Hepatocyte (in vitro differentiated cells): Measurements from ENCODE around the gene KCNQ4.

Experiments
- EZH2 ChIP-seq: fragments of 200-600 bp; sonication (generic); IDR thresholded peaks from 2 replicates; pipeline ENCODE4 v1.6.1; 2016; ENCODE audit warnings: antibody characterized with exemption, mild to moderate bottlenecking, borderline replicate concordance
- EZH2phosphoT487 ChIP-seq: fragments of 200-600 bp; sonication (generic); IDR thresholded peaks from one replicate; pipeline ENCODE4 v1.6.1; 2018; ENCODE audit warnings: antibody characterized with exemption, mild to moderate bottlenecking, low read depth, moderate library complexity; ENCODE audit not compliant: unreplicated experiment, severe bottlenecking
- TF ChIP-seq, protein P1 (sequence below): fragments of 200-600 bp; sonication (generic); IDR thresholded peaks from 2 replicates; pipeline ENCODE4 v1.5.1; 2016; ENCODE audit warnings: antibody characterized with exemption, mild to moderate bottlenecking; ENCODE audit not compliant: poor library complexity

DNA sequence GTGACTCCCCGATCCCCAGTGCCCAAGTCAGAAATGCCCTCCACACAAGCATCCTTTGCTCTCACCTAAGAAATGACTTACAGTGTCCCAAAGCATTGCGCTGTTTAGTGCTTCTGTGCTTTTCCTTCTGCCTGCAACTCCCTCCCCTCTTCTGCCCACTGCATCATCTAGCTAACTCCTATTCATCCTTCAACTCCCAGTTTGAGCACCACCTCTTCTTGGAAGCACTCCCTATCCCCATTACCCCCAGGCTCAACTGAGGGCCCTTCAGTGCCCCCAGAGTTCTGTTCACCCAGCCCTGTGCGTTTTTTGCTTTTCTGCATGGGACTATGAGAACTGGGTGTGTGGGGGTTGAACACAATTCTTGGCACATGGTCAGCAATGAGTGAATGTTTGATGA is 10.0 kb downstream of the KCNQ4 start:
- TF ChIP-seq, protein P1, sequence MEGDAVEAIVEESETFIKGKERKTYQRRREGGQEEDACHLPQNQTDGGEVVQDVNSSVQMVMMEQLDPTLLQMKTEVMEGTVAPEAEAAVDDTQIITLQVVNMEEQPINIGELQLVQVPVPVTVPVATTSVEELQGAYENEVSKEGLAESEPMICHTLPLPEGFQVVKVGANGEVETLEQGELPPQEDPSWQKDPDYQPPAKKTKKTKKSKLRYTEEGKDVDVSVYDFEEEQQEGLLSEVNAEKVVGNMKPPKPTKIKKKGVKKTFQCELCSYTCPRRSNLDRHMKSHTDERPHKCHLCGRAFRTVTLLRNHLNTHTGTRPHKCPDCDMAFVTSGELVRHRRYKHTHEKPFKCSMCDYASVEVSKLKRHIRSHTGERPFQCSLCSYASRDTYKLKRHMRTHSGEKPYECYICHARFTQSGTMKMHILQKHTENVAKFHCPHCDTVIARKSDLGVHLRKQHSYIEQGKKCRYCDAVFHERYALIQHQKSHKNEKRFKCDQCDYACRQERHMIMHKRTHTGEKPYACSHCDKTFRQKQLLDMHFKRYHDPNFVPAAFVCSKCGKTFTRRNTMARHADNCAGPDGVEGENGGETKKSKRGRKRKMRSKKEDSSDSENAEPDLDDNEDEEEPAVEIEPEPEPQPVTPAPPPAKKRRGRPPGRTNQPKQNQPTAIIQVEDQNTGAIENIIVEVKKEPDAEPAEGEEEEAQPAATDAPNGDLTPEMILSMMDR: no peak
- TF ChIP-seq EZH2: no peak
- no peak for TF ChIP-seq EZH2phosphoT487
